ACHN (cell line): ENCODE measurements around the gene FAM222B.
"Not testable (repeated sequence)": the region's sequence is repeated elsewhere in the genome, so short reads cannot be mapped to it uniquely, and the experiment has no call there.

ENCODE experiments used
- DNase-seq: peaks from one replicate; pipeline ENCODE4 v3.0.0-alpha.2; 2015
- in situ Hi-C: cut with HindIII; loops from 2 replicates; pipeline ENCODE4 v1.10.0; 2017; ENCODE audit warnings: low sequenced_read_pairs, low pct_ligation_motif_present, low pct_unique_long_range_greater_than_20kb

Gene FAM222B

GRCh38 chr17:28723836-28724499 lies 118.6 kb downstream of the FAM222B start:
- in situ Hi-C loops, DNase-seq: not testable (repeated sequence)

- in situ Hi-C loops: no loop called here
- no peak for DNase-seq
These were observed 119.3 kb downstream of the FAM222B start for GRCh38 chr17:28723159-28723835.

- in situ Hi-C loops: no loop called here
- DNase-seq: no peak
These were observed 120.0 kb downstream of the FAM222B start for GRCh38 chr17:28722417-28723158.

- DNase-seq, in situ Hi-C loops: not testable (repeated sequence)
These were observed 121.6 kb downstream of the FAM222B start for GRCh38 chr17:28720997-28721329.

GRCh38 chr17:28720247-28720996 lies 122.2 kb downstream of the FAM222B start:
- DNase-seq: no peak
- in situ Hi-C loops: no loop called here

GRCh38 chr17:28719021-28719433 lies 123.6 kb downstream of the FAM222B start:
- DNase-seq: no peak
- in situ Hi-C loops: no loop called here

GRCh38 chr17:28718333-28719020 lies 124.1 kb downstream of the FAM222B start:
- DNase-seq: no peak
- in situ Hi-C loops: no loop called here

GRCh38 chr17:28717578-28718332 lies 124.8 kb downstream of the FAM222B start, which contains the start of gene RAB34:
TSS of gene RAB34 (minus strand) at chr17:28717868. CDS start at chr17:28717266, 602 bp downstream.
- in situ Hi-C loops: no loop called here
- peak; percentile 92 for DNase-seq

GRCh38 chr17:28716740-28717577 lies 125.6 kb downstream of the FAM222B start:
- in situ Hi-C loops: no loop called here
- peak; percentile 56 for DNase-seq

GRCh38 chr17:28715217-28715616 lies 127.4 kb downstream of the FAM222B start:
- no peak for DNase-seq

GRCh38 chr17:28714281-28714680 lies 128.3 kb downstream of the FAM222B start:
- DNase-seq: no peak
- in situ Hi-C loops: no loop called here

More at GRCh38 chr17:28715217-28715616, 127.4 kb downstream of the FAM222B start:
- in situ Hi-C loops: no loop called here

GRCh38 chr17:28712705-28713415 lies 129.7 kb downstream of the FAM222B start:
- no peak for DNase-seq
- in situ Hi-C loops: no loop called here

- no peak for DNase-seq
- in situ Hi-C loops: no loop called here
These were observed 130.4 kb downstream of the FAM222B start for GRCh38 chr17:28712032-28712704.

GRCh38 chr17:28711723-28712031 lies 130.9 kb downstream of the FAM222B start, which contains the start of gene PROCA1:
TSS of gene PROCA1 (minus strand) at chr17:28711888. CDS start at chr17:28711660, 228 bp downstream.
- no peak for DNase-seq
- in situ Hi-C loops: no loop called here

GRCh38 chr17:28710861-28711722 lies 131.5 kb downstream of the FAM222B start:
- peak; percentile 90 for DNase-seq
- in situ Hi-C loops: no loop called here
